Cardiac fibroblast (primary cell): ENCODE data around the gene PSMA5.
"Not testable (repeated sequence)": the region's sequence is repeated elsewhere in the genome, so short reads cannot be mapped to it uniquely, and the experiment has no call there.

Source experiments
- DNase-seq, 2 donors: peaks; one replicate each; pipeline versions ENCODE4 v3.0.0 to v3.0.0-alpha.2; 2010; ENCODE audit warnings: low read depth in 2 of 2
- H3K4me3 ChIP-seq, 2 donors: replicated peaks in 1 of 2; 1 replicate in 1 of 2; 2 replicates in 1 of 2; pipeline ENCODE4 v1.5.1; 2011; ENCODE audit warnings: low read depth in 2 of 2, low read length in 2 of 2, mild to moderate bottlenecking in 2 of 2, moderate library complexity in 1 of 2
- TF ChIP-seq, protein P1 (sequence below): IDR thresholded peaks from one replicate; pipeline ENCODE4 v1.5.1; 2011; ENCODE audit warnings: low read depth, mild to moderate bottlenecking, low read length, inconsistent platforms

Gene PSMA5

DNA sequence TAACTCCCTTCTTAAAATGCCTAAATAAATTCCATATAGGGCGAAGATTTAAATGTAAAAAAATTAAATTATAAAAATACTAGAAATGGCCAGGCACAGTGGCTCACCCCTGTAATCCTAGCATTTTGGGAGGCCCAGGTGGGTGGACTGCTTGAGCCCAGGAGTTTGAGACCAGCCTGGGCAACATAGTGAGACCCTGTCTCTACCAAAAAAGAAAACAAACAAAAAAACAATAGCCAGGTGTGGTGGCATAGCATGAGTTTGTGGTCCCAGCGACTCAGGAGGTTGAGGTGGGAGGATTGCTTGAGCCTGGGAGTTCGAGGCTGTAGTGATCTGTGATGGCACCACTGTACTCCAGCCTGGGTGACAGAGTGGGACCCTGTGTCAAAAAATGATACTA is 46.3 kb downstream of the PSMA5 start:
- no peak for DNase-seq
- H3K4me3 ChIP-seq: no peak overlapping the region
- TF ChIP-seq, protein P1, sequence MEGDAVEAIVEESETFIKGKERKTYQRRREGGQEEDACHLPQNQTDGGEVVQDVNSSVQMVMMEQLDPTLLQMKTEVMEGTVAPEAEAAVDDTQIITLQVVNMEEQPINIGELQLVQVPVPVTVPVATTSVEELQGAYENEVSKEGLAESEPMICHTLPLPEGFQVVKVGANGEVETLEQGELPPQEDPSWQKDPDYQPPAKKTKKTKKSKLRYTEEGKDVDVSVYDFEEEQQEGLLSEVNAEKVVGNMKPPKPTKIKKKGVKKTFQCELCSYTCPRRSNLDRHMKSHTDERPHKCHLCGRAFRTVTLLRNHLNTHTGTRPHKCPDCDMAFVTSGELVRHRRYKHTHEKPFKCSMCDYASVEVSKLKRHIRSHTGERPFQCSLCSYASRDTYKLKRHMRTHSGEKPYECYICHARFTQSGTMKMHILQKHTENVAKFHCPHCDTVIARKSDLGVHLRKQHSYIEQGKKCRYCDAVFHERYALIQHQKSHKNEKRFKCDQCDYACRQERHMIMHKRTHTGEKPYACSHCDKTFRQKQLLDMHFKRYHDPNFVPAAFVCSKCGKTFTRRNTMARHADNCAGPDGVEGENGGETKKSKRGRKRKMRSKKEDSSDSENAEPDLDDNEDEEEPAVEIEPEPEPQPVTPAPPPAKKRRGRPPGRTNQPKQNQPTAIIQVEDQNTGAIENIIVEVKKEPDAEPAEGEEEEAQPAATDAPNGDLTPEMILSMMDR: no peak

DNA sequence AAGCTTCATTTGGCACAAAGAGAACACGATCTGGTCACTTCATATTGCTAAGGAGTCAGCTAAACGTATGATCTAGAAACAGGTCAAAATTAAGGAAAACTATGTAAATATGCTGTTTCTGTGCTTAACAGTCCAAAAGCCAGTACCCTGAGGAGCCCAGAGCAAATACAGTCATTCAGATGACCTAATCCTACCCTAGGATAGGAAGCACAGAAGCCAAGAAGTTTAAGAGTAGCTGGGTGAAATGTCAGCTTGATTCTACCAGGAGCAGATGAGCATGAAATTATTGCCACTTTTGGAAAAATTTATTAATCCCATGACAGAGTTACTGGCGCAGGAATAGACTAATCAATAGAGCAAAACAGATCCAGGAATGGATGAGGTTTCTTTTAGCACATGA is 46.8 kb downstream of the PSMA5 start:
- TF ChIP-seq, protein P1: no peak
- H3K4me3 ChIP-seq: no peak overlapping the region
- peak in 1 of 2 donors; percentile 56 for DNase-seq

DNA sequence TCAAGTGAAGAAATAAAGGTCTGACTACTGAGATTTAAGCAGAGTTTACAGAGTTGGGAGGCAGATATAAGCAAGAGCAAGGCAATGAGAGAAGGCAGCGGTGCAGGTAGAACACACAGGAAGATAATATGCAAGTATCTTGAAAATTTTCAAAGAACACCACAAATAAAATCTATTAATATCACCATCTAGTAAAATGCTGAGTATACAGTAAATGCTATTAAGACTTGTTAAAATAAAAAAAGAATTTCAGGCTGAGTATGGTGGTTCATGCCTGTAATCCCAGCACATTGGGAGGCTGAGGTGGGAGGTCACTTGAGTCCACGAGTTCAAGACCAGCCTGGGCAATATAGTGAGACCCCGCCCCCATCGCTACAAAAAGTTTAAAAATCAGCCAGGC is 48.5 kb downstream of the PSMA5 start:
- TF ChIP-seq, protein P1: no peak
- DNase-seq: no peak
- no peak overlapping the region for H3K4me3 ChIP-seq

DNA sequence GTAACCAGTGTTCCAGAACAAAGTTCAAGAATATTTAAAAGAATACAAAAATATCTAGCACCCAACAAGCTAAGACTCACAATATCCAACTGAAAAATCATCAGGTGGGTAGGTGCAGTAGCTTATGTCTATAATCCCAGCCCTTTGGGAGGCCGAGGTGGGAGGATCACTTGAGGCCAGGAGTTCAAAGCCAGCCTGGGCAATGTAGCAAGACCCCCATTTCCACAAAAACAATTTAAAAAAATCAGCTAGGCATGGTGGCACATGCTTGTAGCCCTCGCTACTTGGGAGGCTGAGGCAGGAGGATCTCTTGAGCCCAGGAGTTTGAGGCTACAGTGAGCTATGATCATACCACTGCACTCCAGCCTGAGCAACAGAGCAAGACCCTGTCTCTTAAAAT is 52.6 kb downstream of the PSMA5 start:
- not testable (repeated sequence) for H3K4me3 ChIP-seq

DNA sequence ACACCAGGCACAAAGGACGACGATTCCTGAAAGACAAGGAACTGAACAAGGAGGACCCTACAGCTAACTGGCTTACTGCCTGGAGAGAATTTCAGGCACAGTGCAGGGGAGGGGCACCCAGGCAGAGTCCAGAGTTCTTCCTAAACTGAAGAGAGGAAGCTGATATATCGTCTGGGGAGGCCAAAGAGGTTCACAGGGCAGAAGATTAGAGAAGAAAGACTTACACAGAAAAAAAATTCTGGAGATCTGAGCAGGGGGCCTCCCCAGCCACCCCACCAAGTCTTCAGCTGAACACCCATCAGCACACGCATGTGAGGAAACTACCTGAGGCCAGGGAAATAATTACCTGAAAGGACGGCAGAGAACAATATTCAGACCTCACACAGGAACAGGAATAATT is 53.1 kb downstream of the PSMA5 start:
- DNase-seq: no peak
- no peak overlapping the region for H3K4me3 ChIP-seq
- TF ChIP-seq, protein P1: no peak

More for the DNA sequence above, 52.6 kb downstream of the PSMA5 start:
- not testable (repeated sequence) for DNase-seq

DNA sequence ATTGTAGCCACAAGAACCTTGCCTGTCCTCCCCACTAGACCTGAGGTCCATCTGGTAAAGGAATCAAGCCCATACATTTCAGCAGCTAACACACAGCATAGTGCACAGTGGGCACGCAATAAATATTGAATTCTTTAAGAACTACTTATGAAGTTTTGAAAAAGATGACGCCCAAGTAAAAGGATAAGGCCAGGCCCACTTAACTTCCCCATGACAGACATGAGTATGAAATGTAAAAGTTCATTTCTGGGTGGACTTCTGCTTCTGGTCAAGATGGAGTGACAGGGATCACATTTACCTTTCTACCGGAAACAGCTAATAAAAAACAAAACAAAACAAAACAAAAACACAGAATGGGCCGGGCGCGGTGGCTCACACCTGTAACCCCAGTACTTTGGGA is 54.0 kb downstream of the PSMA5 start:
- H3K4me3 ChIP-seq: no peak overlapping the region
- DNase-seq: no peak
- TF ChIP-seq, protein P1: no peak

DNA sequence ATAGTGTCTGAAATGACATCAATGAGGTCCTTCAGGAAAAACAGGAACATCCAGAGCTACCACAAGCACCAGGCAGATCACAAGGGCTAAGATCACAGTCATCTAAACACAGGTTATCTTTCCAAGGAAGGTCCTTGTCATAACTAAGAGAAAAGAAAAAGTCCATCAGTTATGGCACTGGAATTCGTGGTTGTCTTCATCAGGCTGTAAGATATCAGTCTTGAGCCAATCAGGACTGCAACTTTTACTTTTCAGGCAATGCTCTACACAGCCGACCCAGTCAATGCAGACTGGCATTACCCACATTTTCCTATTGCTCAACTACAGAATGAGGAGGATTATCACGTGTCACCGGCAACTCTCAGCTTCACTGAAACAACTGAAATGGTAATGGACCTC is 54.9 kb downstream of the PSMA5 start:
- TF ChIP-seq, protein P1: no peak
- H3K4me3 ChIP-seq: peak overlapping the region in 1 of 2 donors; percentile 19
- peak; percentile 66 to 81 for DNase-seq
